HPDE6-E6E7 (cell line): ENCODE measurements around the gene NID1.
"Not testable (repeated sequence)": the region's sequence is repeated elsewhere in the genome, so short reads cannot be mapped to it uniquely, and the experiment has no call there.

Experiments used
- DNase-seq: peaks from one replicate; pipeline ENCODE4 v3.0.0; 2011; ENCODE audit warnings: missing footprints; ENCODE audit errors: extremely low spot score

Gene NID1

GRCh38 chr1:235999259-235999925, 65.5 kb downstream of the NID1 start:
- DNase-seq: peak; percentile 87

- DNase-seq: no peak
Observed at GRCh38 chr1:235998812-235999211, 66.1 kb downstream of the NID1 start.

GRCh38 chr1:235997931-235998330, 67.0 kb downstream of the NID1 start:
- no peak for DNase-seq

GRCh38 chr1:235997049-235997448, 67.8 kb downstream of the NID1 start:
- DNase-seq: no peak

GRCh38 chr1:235996048-235996785, 68.7 kb downstream of the NID1 start:
- no peak for DNase-seq

GRCh38 chr1:235995511-235995910, 69.4 kb downstream of the NID1 start:
- no peak for DNase-seq

GRCh38 chr1:235993652-235994051, 71.2 kb downstream of the NID1 start:
- DNase-seq: no peak

GRCh38 chr1:235992868-235993267, 72.0 kb downstream of the NID1 start:
- DNase-seq: no peak

GRCh38 chr1:235992346-235992745, 72.5 kb downstream of the NID1 start:
- no peak for DNase-seq

- DNase-seq: no peak
Observed at GRCh38 chr1:235990330-235990795, 74.5 kb downstream of the NID1 start.

- DNase-seq: no peak
Observed at GRCh38 chr1:235989105-235989504, 75.8 kb downstream of the NID1 start.

- DNase-seq: no peak
Observed at GRCh38 chr1:235986869-235987268, 78.0 kb downstream of the NID1 start.

GRCh38 chr1:235984041-235984825, 80.7 kb downstream of the NID1 start:
- DNase-seq: no peak

- DNase-seq: no peak
Observed at GRCh38 chr1:235980976-235981375, 83.9 kb downstream of the NID1 start.

GRCh38 chr1:235979716-235980333, 85.1 kb downstream of the NID1 start:
- no peak for DNase-seq

- DNase-seq: no peak
Observed at GRCh38 chr1:235979176-235979575, 85.7 kb downstream of the NID1 start.

GRCh38 chr1:235976490-235976889, 88.4 kb downstream of the NID1 start:
- no peak for DNase-seq

GRCh38 chr1:235974616-235975015, 90.3 kb downstream of the NID1 start:
- DNase-seq: no peak

GRCh38 chr1:235972691-235973090, 92.2 kb downstream of the NID1 start:
- DNase-seq: not testable (repeated sequence)

- no peak for DNase-seq
Observed at GRCh38 chr1:235972311-235972689, 92.6 kb downstream of the NID1 start.

GRCh38 chr1:235971571-235972310, 93.1 kb downstream of the NID1 start:
- peak; percentile 89 for DNase-seq
